H9 (cell line): ENCODE measurements around the gene SNX21. TPM values are rescaled to one million over a fixed set of nuclear protein-coding genes. Genes with fewer than 3 reads are reported as not detected.

Source experiments
- DNase-seq: peaks from one replicate; pipeline ENCODE4 v3.0.0-alpha.2; 2017
- H2AFZ ChIP-seq: one replicate; pipeline ENCODE4 v1.6.1; 2013; ENCODE audit warnings: mild to moderate bottlenecking, low read length, control low read depth, moderate library complexity
- H2AK5ac ChIP-seq: 2 replicates; pipeline ENCODE4 v1.6.1; 2013; ENCODE audit warnings: low read length, control low read depth, mixed read lengths; ENCODE audit not compliant: insufficient read length
- H2BK120ac ChIP-seq: one replicate; pipeline ENCODE4 v1.6.1; 2013; ENCODE audit warnings: low read depth, mild to moderate bottlenecking, low read length, control low read depth, inconsistent platforms; ENCODE audit not compliant: poor library complexity, severe bottlenecking
- H2BK12ac ChIP-seq: 2 replicates; pipeline ENCODE4 v1.6.1; 2013; ENCODE audit warnings: low read length, control low read depth, mixed read lengths, low read depth; ENCODE audit not compliant: insufficient read length
- H2BK15ac ChIP-seq: 2 replicates; pipeline ENCODE4 v1.6.1; 2013; ENCODE audit warnings: low read depth, low read length, control low read depth
- H2BK20ac ChIP-seq: one replicate; pipeline ENCODE4 v1.6.1; 2013; ENCODE audit warnings: low read depth, mild to moderate bottlenecking, low read length, control low read depth, inconsistent platforms; ENCODE audit not compliant: poor library complexity, severe bottlenecking
- H2BK5ac ChIP-seq: 2 replicates; pipeline ENCODE4 v1.6.1; 2013; ENCODE audit warnings: low read length, control low read depth, mixed read lengths; ENCODE audit not compliant: insufficient read length
- H3K14ac ChIP-seq: 2 replicates; pipeline ENCODE4 v1.6.1; 2013; ENCODE audit warnings: low read length, control low read depth; ENCODE audit not compliant: insufficient read depth
- H3K18ac ChIP-seq: 2 replicates; pipeline ENCODE4 v1.6.1; 2013; ENCODE audit warnings: low read depth, mild to moderate bottlenecking, mixed read lengths, low read length, control low read depth; ENCODE audit not compliant: insufficient read length
- H3K23ac ChIP-seq: 2 replicates; pipeline ENCODE4 v1.6.1; 2013; ENCODE audit warnings: low read length, control low read depth, mixed read lengths, low read depth; ENCODE audit not compliant: insufficient read length
- H3K23me2 ChIP-seq: 2 replicates; pipeline ENCODE4 v1.6.1; 2013; ENCODE audit warnings: low read depth, mild to moderate bottlenecking, mixed read lengths, low read length, control low read depth; ENCODE audit not compliant: insufficient read length, poor library complexity, severe bottlenecking
- H3K27ac ChIP-seq: 2 replicates; pipeline ENCODE4 v1.5.1; 2013; ENCODE audit warnings: low read length, control low read depth, mixed read lengths, low read depth; ENCODE audit not compliant: insufficient read length
- H3K27me3 ChIP-seq: 2 replicates; pipeline ENCODE4 v1.6.1; 2013; ENCODE audit warnings: low read length, control low read depth, inconsistent platforms; ENCODE audit not compliant: insufficient read depth
- H3K4ac ChIP-seq: 2 replicates; pipeline ENCODE4 v1.6.1; 2013; ENCODE audit warnings: low read depth, mild to moderate bottlenecking, control low read depth, inconsistent platforms, low read length, moderate library complexity
- H3K4me1 ChIP-seq: 2 replicates; pipeline ENCODE4 v1.6.1; 2013; ENCODE audit warnings: low read length, control low read depth, inconsistent platforms; ENCODE audit not compliant: insufficient read depth
- H3K4me2 ChIP-seq: 2 replicates; pipeline ENCODE4 v1.6.1; 2013; ENCODE audit warnings: low read length, control low read depth, mixed read lengths; ENCODE audit not compliant: insufficient read length, insufficient read depth
- H3K56ac ChIP-seq: 2 replicates; pipeline ENCODE4 v1.6.1; 2013; ENCODE audit warnings: low read depth, mild to moderate bottlenecking, mixed read lengths, low read length, control low read depth; ENCODE audit not compliant: insufficient read length
- H3K79me1 ChIP-seq: 2 replicates; pipeline ENCODE4 v1.6.1; 2013; ENCODE audit warnings: low read depth, mild to moderate bottlenecking, moderate library complexity, low read length, control low read depth, inconsistent platforms; ENCODE audit not compliant: insufficient read depth, poor library complexity, severe bottlenecking
- H3K79me2 ChIP-seq: 2 replicates; pipeline ENCODE4 v1.6.1; 2013; ENCODE audit warnings: low read length, control low read depth, inconsistent platforms; ENCODE audit not compliant: insufficient read depth
- H3K9ac ChIP-seq: 2 replicates; pipeline ENCODE4 v1.6.1; 2013; ENCODE audit warnings: low read length, control low read depth, mixed read lengths; ENCODE audit not compliant: insufficient read length; ENCODE audit errors: extremely low read depth
- H3K9me3 ChIP-seq: one replicate; pipeline ENCODE4 v1.6.1; 2013; ENCODE audit warnings: low read depth, low read length, inconsistent platforms; ENCODE audit not compliant: control insufficient read depth
- H3T11ph ChIP-seq: one replicate; pipeline ENCODE4 v1.6.1; 2013; ENCODE audit warnings: mild to moderate bottlenecking, low read length, control low read depth, inconsistent platforms
- H4K20me1 ChIP-seq: one replicate; pipeline ENCODE4 v1.6.1; 2013; ENCODE audit not compliant: control insufficient read depth, insufficient read length, insufficient read depth
- H4K5ac ChIP-seq: 2 replicates; pipeline ENCODE4 v1.6.1; 2013; ENCODE audit warnings: low read depth, mild to moderate bottlenecking, mixed read lengths, low read length, control low read depth; ENCODE audit not compliant: insufficient read length
- H4K8ac ChIP-seq: replicated peaks from 2 replicates; pipeline ENCODE4 v1.6.1; 2013; ENCODE audit warnings: low read length, control low read depth, mixed read lengths, low read depth; ENCODE audit not compliant: insufficient read length
- H4K91ac ChIP-seq: 2 replicates; pipeline ENCODE4 v1.6.1; 2013; ENCODE audit warnings: low read depth, mild to moderate bottlenecking, moderate library complexity, mixed read lengths, low read length, control low read depth; ENCODE audit not compliant: insufficient read length
- H3K27ac Mint-ChIP-seq, 3 experiments: 2 replicates in 2 of 3; 3 replicates in 1 of 3; pipeline ENCODE4 v1.8.0; 2020 to 2021; ENCODE audit warnings: mixed read lengths in 3 of 3, mild to moderate bottlenecking in 1 of 3, moderate library complexity in 1 of 3
- H3K27me3 Mint-ChIP-seq: 2 replicates; pipeline ENCODE4 v1.8.0; 2021; ENCODE audit warnings: low read depth, mild to moderate bottlenecking, moderate library complexity, mixed read lengths
- H3K36me3 Mint-ChIP-seq, 3 experiments: 2 replicates in 2 of 3; 3 replicates in 1 of 3; pipeline ENCODE4 v1.8.0; 2020 to 2021; ENCODE audit warnings: low read depth in 3 of 3, mixed read lengths in 3 of 3; ENCODE audit not compliant: insufficient read depth in 1 of 3
- H3K4me1 Mint-ChIP-seq, 2 experiments: 2 replicates each; pipeline ENCODE4 v1.8.0; 2020; ENCODE audit warnings: mixed read lengths in 2 of 2
- H3K4me3 Mint-ChIP-seq, 2 experiments: 2 replicates in 1 of 2; 3 replicates in 1 of 2; pipeline ENCODE4 v1.8.0; 2020 to 2021; ENCODE audit warnings: mild to moderate bottlenecking in 2 of 2, mixed read lengths in 2 of 2, moderate library complexity in 1 of 2
- H3K9me3 Mint-ChIP-seq, 2 experiments: 2 replicates in 1 of 2; 3 replicates in 1 of 2; pipeline ENCODE4 v1.8.0; 2020; ENCODE audit warnings: mild to moderate bottlenecking in 2 of 2, mixed read lengths in 2 of 2, moderate library complexity in 1 of 2
- WGBS: extraction: QIAGEN DNeasy Blood & Tissue Kit; methylation state at CpG from one replicate; pipeline ENCODE4 v1.1.7; 2013; ENCODE audit warnings: missing lambda C conversion rate, low lambda C conversion rate, mixed read lengths; ENCODE audit not compliant: insufficient read length; ENCODE audit errors: extremely low coverage; 5-methylcytosine and 5-hydroxymethylcytosine counted together
- total RNA-seq: library from RNA; stranded (reverse); gene quantifications from 2 replicates; pipeline ENCODE4 v1.2.1, GENCODE V29; 2021
- TF ChIP-seq, protein P1 (sequence below): fragments of 200-600 bp; sonication (generic); conservative IDR thresholded peaks from 3 replicates; pipeline ENCODE4 v1.8.0; 2021; ENCODE audit warnings: antibody characterized with exemption, mild to moderate bottlenecking

Gene SNX21
- total RNA-seq, 1 experiment from 2014 or later, result 20.5 TPM

DNA sequence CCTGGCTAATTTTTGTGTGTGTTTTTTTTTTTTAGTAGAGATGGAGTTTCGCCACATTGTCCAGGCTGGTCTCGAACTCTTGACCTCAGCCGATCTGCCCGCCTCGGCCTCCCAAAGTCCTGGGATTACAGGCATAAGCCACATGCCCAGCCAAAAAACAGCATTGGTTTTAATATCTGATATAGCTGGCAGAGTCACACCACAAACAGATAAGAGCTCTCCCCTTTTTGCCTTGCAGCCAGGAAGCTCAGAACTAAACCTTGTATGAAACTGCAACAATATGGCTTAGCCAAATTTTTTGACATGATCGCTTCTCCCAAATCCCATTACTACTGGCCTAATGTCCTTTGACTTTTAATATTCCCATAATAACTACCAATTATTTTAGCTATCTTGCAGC, 18.7 kb downstream of the SNX21 start:
- TF ChIP-seq, protein P1, sequence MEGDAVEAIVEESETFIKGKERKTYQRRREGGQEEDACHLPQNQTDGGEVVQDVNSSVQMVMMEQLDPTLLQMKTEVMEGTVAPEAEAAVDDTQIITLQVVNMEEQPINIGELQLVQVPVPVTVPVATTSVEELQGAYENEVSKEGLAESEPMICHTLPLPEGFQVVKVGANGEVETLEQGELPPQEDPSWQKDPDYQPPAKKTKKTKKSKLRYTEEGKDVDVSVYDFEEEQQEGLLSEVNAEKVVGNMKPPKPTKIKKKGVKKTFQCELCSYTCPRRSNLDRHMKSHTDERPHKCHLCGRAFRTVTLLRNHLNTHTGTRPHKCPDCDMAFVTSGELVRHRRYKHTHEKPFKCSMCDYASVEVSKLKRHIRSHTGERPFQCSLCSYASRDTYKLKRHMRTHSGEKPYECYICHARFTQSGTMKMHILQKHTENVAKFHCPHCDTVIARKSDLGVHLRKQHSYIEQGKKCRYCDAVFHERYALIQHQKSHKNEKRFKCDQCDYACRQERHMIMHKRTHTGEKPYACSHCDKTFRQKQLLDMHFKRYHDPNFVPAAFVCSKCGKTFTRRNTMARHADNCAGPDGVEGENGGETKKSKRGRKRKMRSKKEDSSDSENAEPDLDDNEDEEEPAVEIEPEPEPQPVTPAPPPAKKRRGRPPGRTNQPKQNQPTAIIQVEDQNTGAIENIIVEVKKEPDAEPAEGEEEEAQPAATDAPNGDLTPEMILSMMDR, result no peak
- peaks cover 41 to 47% of the 10 kb centered on the region in 2 experiments for H3K4me1 Mint-ChIP-seq
- Histone ChIP-seq H3K14ac (no peak overlapping the region), H3K79me1 (no peaks in the 10 kb centered on the region), H3K23me2 (peaks cover 5% of the 10 kb centered on the region), H3K56ac (no peak overlapping the region), H3K79me2 (peaks cover 3% of the 10 kb centered on the region; the same call in 1 of the 2 replicates), H3K9ac (no peak overlapping the region), H3K18ac (no peak overlapping the region), H3K23ac (no peak overlapping the region), H3K4ac (no peak overlapping the region), H2BK15ac (no peak overlapping the region), H3T11ph (no peak overlapping the region), H2BK5ac (no peak overlapping the region), H2AK5ac (no peak overlapping the region), H4K8ac (no peak overlapping the region), H2BK120ac (no peak overlapping the region), H4K20me1 (peaks cover under 1% of the 10 kb centered on the region), H3K4me2 (no peak overlapping the region), H4K5ac (no peak overlapping the region), H3K27ac (no peak overlapping the region), H3K9me3 (no peaks in the 10 kb centered on the region), H2AFZ (no peak overlapping the region), H2BK20ac (no peak overlapping the region), H3K27me3 (no peaks in the 10 kb centered on the region), H3K4me1 (peaks cover 12% of the 10 kb centered on the region; the same call in 1 of the 2 replicates), H2BK12ac (no peak overlapping the region), H4K91ac (no peak overlapping the region)
- no CpG with 5 or more reads among the region's 6 CpGs for WGBS
- DNase-seq, result no peak
- no peak overlapping the region for H3K4me3 Mint-ChIP-seq
- H3K36me3 Mint-ChIP-seq, result peaks cover 9 to 36% (median 20%) of the 10 kb centered on the region in 3 experiments; a peak in 6 of 7 replicates
- H3K27me3 Mint-ChIP-seq, result no peaks in the 10 kb centered on the region
- H3K27ac Mint-ChIP-seq, result peak overlapping the region in 1 of 3 experiments; percentile 83; a peak in 4 of 7 replicates
- H3K9me3 Mint-ChIP-seq, result no peaks in the 10 kb centered on the region
